D721Med (cell line): ENCODE measurements around the gene GABBR1.

Experiments used
- DNase-seq: peaks from one replicate; pipeline ENCODE4 v3.0.0; 2011; ENCODE audit warnings: low spot score; ENCODE audit not compliant: insufficient read length
- FAIRE-seq: peaks from 2 replicates; lab custom pipeline; 2011; peaks lifted over from hg19 to GRCh38; lab: Jason Lieb, UNC
- TF ChIP-seq, protein P1 (sequence below): IDR thresholded peaks from 2 replicates; pipeline ENCODE4 v1.5.1; 2012; ENCODE audit warnings: mild to moderate bottlenecking, control low read depth; ENCODE audit not compliant: insufficient read depth; ENCODE audit errors: missing control alignments

The GABBR1 gene

DNA sequence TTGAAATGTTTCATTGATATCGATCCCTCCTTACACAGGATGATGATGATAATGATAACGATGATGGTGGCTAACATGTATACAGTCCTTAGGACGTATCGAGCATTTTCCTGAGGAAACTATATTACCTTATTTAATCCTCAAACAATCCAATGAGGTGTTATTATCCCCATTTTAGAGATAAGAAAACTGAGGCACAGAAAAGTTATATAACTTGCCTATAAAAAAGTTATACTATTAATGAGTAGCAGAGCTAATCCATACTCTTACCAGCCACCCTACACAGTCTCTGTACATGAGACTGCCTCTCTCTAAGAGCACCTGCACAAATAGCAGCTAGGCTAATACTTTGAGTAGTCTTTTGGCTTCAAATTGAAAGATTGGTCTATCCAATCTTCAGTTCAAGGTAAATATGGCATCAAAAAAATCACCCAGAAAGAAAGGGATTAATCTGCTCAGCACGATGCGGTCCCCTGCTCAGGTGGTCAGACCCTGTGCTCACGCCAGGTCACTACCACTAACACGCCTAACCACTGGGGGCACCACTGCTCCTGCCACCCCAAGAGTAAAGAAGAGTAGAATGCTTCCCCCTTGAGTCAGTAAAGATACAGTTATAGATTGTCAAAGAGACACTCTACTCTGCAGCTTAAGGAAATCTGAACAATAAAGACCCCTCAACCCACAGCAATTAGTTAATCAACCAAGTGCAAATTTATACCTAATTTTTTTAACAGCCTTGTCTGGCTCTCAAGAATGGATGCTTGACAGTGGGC lies 15.0 kb downstream of the GABBR1 start:
- no peak for FAIRE-seq
- TF ChIP-seq, protein P1, sequence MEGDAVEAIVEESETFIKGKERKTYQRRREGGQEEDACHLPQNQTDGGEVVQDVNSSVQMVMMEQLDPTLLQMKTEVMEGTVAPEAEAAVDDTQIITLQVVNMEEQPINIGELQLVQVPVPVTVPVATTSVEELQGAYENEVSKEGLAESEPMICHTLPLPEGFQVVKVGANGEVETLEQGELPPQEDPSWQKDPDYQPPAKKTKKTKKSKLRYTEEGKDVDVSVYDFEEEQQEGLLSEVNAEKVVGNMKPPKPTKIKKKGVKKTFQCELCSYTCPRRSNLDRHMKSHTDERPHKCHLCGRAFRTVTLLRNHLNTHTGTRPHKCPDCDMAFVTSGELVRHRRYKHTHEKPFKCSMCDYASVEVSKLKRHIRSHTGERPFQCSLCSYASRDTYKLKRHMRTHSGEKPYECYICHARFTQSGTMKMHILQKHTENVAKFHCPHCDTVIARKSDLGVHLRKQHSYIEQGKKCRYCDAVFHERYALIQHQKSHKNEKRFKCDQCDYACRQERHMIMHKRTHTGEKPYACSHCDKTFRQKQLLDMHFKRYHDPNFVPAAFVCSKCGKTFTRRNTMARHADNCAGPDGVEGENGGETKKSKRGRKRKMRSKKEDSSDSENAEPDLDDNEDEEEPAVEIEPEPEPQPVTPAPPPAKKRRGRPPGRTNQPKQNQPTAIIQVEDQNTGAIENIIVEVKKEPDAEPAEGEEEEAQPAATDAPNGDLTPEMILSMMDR, result no peak
- no peak for DNase-seq

DNA sequence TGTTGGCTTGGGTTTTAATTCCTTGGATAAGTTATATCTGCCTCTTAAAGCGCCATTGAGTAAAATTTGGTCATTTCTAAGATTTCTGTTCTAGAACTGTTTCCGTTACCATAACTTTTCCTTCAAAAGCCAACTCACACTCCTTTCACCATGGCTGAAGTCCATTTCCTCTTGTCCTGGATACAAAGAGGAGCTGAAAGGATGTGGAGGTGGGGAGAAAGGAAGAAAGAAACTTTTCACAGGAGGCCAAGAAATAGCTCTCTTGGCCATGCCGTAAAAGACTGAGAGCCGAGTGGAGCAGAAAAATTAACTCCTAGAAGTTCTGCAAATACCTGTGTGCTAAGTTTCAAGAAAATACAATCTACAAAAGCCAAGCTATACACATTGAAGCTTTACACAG lies 21.6 kb downstream of the GABBR1 start:
- TF ChIP-seq, protein P1, result no peak
- no peak for DNase-seq
- no peak for FAIRE-seq

DNA sequence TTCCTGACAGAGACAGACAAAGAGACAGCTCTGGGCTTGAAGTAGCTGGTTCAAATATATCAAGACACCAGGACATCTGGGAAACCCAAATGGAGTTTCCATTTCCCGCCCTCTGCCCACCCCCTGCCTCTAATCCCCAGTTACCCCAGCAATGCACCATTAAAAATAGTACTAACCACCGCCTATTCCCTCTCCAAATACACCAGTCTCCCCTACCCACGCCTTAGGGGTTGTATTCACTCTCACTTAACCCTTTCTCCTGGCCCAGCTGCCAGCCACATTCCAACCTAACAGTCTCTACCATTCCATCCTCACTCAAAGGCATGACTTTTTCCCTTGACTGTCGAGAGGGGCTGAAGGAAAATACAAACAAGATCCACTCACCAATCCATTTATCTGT lies 22.4 kb downstream of the GABBR1 start:
- TF ChIP-seq, protein P1, result no peak
- FAIRE-seq (no peak), DNase-seq (no peak)

DNA sequence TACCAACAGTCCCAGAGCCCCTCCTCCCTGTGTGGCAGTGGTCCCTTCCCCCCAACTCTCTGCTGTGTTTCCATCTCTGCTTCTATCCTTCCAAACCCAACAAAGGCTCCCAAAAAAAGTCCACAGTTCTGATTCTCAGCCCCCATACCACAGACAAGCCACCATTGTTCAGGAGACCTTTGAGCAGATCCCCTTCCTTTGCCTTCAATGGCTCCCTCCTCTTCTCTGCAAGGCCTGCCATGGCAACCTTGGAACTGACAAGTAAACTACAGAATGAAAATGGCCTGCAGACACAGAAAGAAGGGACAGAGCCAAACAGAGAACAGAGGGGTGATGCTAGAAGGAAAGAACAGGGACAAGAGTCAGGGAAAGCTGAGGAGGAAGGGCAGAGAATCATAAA lies 24.9 kb downstream of the GABBR1 start:
- DNase-seq, result no peak
- no peak for FAIRE-seq
- TF ChIP-seq, protein P1, result no peak

DNA sequence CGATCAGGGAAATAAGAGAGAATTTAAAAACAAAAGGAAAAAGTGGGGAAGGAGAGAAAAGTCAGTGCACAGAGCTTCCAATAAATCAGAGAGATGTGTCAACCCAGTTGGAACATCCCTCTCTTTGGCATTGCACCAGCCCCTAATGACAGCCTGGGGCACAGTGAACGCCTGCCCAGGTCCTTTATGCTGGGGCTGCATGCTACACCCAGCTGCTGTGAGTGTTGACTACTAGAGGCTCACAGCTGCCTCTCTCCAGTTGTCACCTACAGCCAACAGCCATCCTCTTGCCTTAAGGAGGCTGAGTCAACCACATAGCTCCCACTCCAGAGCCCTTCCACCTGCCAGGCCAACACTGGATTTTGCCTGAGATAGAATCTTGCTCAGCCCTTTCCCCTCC lies 29.1 kb downstream of the GABBR1 start:
- DNase-seq (no peak), FAIRE-seq (no peak)
- TF ChIP-seq, protein P1, result no peak

DNA sequence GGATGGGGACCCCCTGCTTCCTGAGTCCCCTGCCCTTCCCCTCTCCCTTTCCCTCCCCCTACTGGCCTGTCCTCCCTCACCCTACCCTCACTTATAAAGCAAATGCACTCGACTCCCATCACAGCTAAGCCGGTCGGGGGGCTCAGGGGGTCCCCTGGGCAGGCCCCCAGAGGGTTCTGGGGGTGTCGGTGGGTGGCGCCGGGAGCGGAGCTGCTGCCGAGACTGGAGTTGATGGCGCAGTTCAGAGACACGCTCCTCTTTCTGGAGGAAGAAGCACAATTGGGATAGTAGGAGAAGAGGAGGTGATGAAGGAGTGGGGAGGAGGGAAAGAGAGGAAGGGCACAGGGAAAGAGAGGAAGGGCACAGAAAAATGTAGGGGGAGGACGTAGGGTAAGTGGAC lies 29.5 kb downstream of the GABBR1 start:
- FAIRE-seq (no peak), DNase-seq (no peak)
- TF ChIP-seq, protein P1, result no peak
